Naive thymus-derived CD8-positive, alpha-beta T cell (primary cell): ENCODE results near the gene LHPP. TPM values are rescaled to one million over a fixed set of nuclear protein-coding genes. Genes with fewer than 3 reads are reported as not detected.

Experiments
- ATAC-seq, 2 donors: fragments of 150-1000 bp; cut with Tn5 transposase in 1 of 2; sonication (Bioruptor Pico), chemical (Tn5 transposase) in 1 of 2; 1 replicate in 1 of 2; 2 replicates in 1 of 2; pipeline ENCODE4 v1.10.0; 2021; ENCODE audit warnings: mild to moderate bottlenecking in 2 of 2, moderate library complexity in 2 of 2
- POLR2A ChIA-PET: fragments of 350-600 bp; sonication (Branson Sonifier 250); formaldehyde crosslinking; loops from one replicate; lab custom pipeline; 2021; ENCODE audit warnings: antibody characterized with exemption; lab: Charles Lee
- DNase-seq, 10 donors: peaks; one replicate each; pipeline versions ENCODE4 v3.0.0 to v3.0.0-alpha.2; 2020 to 2022
- H3K27ac Mint-ChIP-seq, 10 donors: one replicate each; pipeline ENCODE4 v1.8.0; 2020 to 2022; ENCODE audit warnings: mild to moderate bottlenecking in 10 of 10, mixed read lengths in 10 of 10, moderate library complexity in 4 of 10, inconsistent platforms in 1 of 10
- H3K27me3 Mint-ChIP-seq, 5 donors: one replicate each; pipeline ENCODE4 v1.8.0; 2021 to 2022; ENCODE audit warnings: mixed read lengths in 5 of 5
- H3K36me3 Mint-ChIP-seq, 3 donors: one replicate each; pipeline ENCODE4 v1.8.0; 2020 to 2022; ENCODE audit warnings: mixed read lengths in 3 of 3, mild to moderate bottlenecking in 2 of 3, inconsistent platforms in 1 of 3
- H3K4me1 Mint-ChIP-seq, 4 donors: one replicate each; pipeline ENCODE4 v1.8.0; 2021 to 2022; ENCODE audit warnings: mixed read lengths in 4 of 4
- H3K4me3 Mint-ChIP-seq, 10 donors: one replicate each; pipeline ENCODE4 v1.8.0; 2020 to 2022; ENCODE audit warnings: mild to moderate bottlenecking in 10 of 10, mixed read lengths in 10 of 10, moderate library complexity in 6 of 10, inconsistent platforms in 1 of 10
- H3K9me3 Mint-ChIP-seq, 9 donors: one replicate each; pipeline ENCODE4 v1.8.0; 2020 to 2022; ENCODE audit warnings: mixed read lengths in 9 of 9, mild to moderate bottlenecking in 3 of 9, inconsistent platforms in 1 of 9, moderate library complexity in 1 of 9
- polyA plus RNA-seq, 3 donors: library from polyadenylated mRNA; unstranded; fragments of 300-500 nt; fragmentation: Illumina TruSeq; gene quantifications; one replicate each; pipeline ENCODE4 v1.2.3, GENCODE V29; 2021
- total RNA-seq, 8 experiments: library from RNA in 2 of 8; stranded (reverse) in 2 of 8; gene quantifications; one replicate each; pipeline ENCODE4 v1.2.3 and lab custom pipeline; 2021 to 2026

The LHPP gene, protein sequence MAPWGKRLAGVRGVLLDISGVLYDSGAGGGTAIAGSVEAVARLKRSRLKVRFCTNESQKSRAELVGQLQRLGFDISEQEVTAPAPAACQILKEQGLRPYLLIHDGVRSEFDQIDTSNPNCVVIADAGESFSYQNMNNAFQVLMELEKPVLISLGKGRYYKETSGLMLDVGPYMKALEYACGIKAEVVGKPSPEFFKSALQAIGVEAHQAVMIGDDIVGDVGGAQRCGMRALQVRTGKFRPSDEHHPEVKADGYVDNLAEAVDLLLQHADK
- total RNA-seq, result 10 to 100 TPM; 26.5 to 27.4 TPM
- polyA plus RNA-seq, result 10 to 100 TPM; 18.1 to 23.3 (median 21.5) TPM
- 2.9 to 13.3 (median 10.8) reads per million in 6 experiments for total RNA-seq (lab: John Stamatoyannopoulos, UW)

DNA sequence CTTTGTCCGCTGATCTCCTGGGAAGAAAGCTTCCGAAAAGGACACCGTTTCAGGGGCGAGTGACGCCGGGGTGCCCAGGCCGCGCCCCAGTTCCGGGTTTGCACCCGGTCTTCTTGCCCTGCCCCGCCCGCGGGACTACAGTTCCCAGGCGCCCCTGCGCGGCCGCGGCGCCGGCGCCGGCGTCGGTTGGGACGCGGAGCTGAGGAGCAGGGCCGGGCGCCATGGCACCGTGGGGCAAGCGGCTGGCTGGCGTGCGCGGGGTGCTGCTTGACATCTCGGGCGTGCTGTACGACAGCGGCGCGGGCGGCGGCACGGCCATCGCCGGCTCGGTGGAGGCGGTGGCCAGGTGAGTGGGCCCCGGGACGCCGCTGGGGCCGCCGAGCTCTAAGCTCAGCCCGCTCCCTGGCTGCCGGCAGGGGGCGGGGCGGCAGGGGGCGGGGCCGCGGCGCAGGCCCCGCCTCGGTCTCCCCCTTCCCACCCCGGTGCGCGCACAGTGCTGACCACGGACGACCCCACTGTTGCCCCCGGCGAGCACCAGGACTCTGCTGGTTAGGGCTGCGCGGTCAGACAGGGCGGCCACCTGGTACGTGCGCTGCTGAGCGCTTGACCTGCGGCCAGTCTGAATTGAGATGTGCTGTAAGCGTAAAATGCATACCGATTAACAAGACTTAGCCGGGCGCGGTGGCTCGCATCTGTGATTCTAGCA, at the start of gene LHPP:
Gene LHPP, plus strand, starts transcription at position 182 of the 706 bp plus-strand sequence. Its CDS starts 40 bp downstream, at position 222.
- H3K27me3 Mint-ChIP-seq, result peaks cover 0 to 14% (median 7%) of the 10 kb centered on the region in 5 donors
- POLR2A ChIA-PET, result interaction anchor here (0.6 to 1.9 kb wide), 7 partner anchors 10 to 454 kb away, joined by 3 to 5 read pairs (median 4); partner anchors contain the start of genes ABRAXAS2 and EEF1AKMT2
- DNase-seq, result peak; percentile 74 to 88 (median 85)
- H3K9me3 Mint-ChIP-seq, result no peaks in the 10 kb centered on the region
- peak within 1 kb of the TSS; percentile 75 to 98 (median 92) for H3K4me3 Mint-ChIP-seq
- peak within 1 kb of the TSS; percentile 89 to 98 (median 96) for H3K27ac Mint-ChIP-seq
- H3K36me3 Mint-ChIP-seq, result no peaks in the 10 kb centered on the region
- ATAC-seq, result peak; percentile 95 to 97
- peaks cover 21 to 37% (median 32%) of the 10 kb centered on the region in 4 donors for H3K4me1 Mint-ChIP-seq

DNA sequence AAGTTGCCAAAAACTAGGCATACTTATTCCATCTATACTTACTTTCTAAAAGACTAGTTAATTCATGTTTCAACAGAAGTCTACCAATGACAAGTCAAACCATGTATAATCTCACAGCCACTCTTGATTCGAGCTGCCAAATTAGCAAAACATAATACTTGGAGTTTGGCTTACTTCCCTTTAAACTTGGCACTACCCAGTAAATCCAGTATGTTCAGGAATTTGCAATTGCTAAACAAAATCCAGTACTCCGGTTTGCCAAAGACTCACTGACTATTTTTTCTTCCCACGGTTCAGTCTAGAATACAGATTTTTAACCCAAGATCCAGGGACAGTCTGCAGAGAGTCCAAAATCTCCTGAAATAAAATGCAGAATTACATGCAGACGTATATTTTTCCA, 47.5 kb upstream of the LHPP start:
- Mint-ChIP-seq H3K27ac (no peak overlapping the region), H3K4me3 (no peak overlapping the region), H3K27me3 (no peaks in the 10 kb centered on the region), H3K36me3 (peaks cover 0 to 32% (median 17%) of the 10 kb centered on the region in 3 donors), H3K9me3 (no peaks in the 10 kb centered on the region), H3K4me1 (peaks cover 13 to 47% (median 19%) of the 10 kb centered on the region in 4 donors)
- POLR2A ChIA-PET, result interaction anchor here (0.6 kb wide), 1 partner anchor 9 kb away, joined by 4 read pairs; no protein-coding TSS in a partner anchor
- ATAC-seq (no peak), DNase-seq (no peak)

DNA sequence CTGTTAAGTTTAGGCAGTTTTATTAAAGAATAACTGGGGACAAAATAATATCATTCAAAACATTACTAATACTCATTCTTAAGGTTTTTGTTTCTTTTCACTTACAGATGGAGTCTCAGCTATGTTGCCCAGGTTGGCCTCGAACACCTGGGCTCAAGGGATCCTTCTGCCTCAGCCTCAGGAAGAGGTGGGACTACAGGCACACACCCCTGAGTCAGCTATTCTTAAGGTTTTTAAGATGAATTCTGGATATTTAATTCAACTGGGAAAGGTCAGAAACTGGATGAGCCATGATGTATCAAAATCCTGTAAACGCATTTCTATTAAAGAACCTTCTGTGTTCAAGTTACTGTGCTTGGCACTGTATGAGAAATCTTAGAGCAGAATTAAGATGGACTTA, 46.4 kb upstream of the LHPP start:
- Mint-ChIP-seq H3K36me3 (peaks cover 0 to 22% (median 12%) of the 10 kb centered on the region in 3 donors), H3K9me3 (no peaks in the 10 kb centered on the region), H3K27ac (peak overlapping the region in 2 of 10 donors; percentile 6 to 9), H3K27me3 (peaks cover 0 to 2% (median 0%) of the 10 kb centered on the region in 5 donors), H3K4me3 (no peak overlapping the region), H3K4me1 (peaks cover 15 to 46% (median 23%) of the 10 kb centered on the region in 4 donors)
- ATAC-seq (no peak), DNase-seq (no peak)
- POLR2A ChIA-PET, result no interaction called here

DNA sequence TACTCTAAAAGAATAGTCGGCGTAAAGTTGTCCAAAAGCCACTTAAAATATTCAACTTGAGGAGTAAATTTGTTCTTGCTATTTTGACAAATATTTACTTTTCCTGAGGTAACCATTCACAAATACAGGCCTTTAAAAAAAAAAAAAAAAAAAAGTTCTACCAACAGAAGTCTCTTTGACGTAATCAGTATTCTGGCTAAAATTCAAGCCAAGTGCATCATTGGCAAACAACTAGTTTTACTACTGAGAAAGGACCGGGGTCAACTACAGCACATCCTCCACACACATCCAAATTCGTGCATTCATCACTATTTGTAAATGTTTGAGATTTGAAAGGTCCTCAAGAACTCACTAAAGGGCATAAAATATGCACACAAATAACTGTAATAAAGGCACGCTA, 44.9 kb upstream of the LHPP start:
- Mint-ChIP-seq H3K36me3 (peaks cover 0 to 7% (median 4%) of the 10 kb centered on the region in 3 donors), H3K27ac (no peak overlapping the region), H3K27me3 (peaks cover 0 to 2% (median 0%) of the 10 kb centered on the region in 5 donors), H3K4me1 (peaks cover 15 to 43% (median 23%) of the 10 kb centered on the region in 4 donors), H3K4me3 (peak overlapping the region in 9 of 10 donors; percentile 7 to 79 (median 48)), H3K9me3 (no peaks in the 10 kb centered on the region)
- POLR2A ChIA-PET, result interaction anchor here (0.7 to 0.9 kb wide), 3 partner anchors 10 to 500 kb away, joined by 3 to 4 read pairs (median 4); no protein-coding TSS in a partner anchor
- DNase-seq (no peak), ATAC-seq (no peak)

DNA sequence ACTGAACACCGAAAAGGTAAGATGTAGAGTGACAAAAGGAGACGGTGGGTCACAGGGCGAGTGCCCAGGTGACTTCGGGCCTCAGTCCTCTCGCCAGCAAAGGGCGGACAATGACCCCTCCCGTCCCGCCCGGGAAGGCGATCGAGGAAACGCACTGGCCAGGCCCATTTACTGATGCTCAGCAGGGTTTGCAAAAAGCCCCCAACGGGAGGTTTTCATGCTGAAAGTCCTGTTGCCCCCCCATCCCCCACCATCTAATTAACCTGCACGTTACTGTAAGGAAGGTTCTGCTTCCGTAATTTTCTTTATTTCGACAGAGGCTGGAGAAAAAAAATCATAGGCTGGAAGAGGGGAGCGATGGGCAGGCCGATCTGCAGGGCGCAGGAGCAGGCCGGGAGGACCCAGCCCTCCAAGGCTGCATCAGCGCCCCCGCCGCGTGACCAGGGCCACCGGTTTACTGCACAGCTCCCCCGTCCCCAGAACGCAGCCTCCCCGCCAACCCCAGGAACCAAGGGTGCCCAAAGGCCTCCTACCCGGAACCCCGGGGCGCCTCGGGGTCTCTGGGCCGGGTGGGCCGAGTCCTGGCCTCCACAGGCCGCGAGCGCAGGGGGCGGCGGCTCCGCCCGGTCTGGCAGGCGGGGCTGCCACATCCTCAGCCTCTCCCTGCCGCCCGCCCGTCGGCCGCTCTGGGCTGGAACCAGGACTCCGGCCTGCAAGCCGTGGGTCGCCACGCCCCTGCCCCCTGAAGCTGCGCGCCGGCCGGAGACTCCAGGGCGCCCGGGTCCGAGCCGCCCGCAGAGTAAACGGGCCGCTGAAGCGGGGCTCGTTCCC, 43.5 kb upstream of the LHPP start:
- Mint-ChIP-seq H3K4me1 (peaks cover 13 to 38% (median 23%) of the 10 kb centered on the region in 4 donors), H3K27me3 (peaks cover 0 to 11% (median 7%) of the 10 kb centered on the region in 5 donors), H3K9me3 (no peaks in the 10 kb centered on the region), H3K36me3 (no peaks in the 10 kb centered on the region), H3K4me3 (peak overlapping the region; percentile 74 to 92 (median 82)), H3K27ac (peak overlapping the region in 6 of 10 donors; percentile 31 to 83 (median 70))
- ATAC-seq (peak; percentile 29 to 38), DNase-seq (peak; percentile 20 to 73 (median 46))
- POLR2A ChIA-PET, result interaction anchor here (1.4 kb wide), 1 partner anchor 15 kb away, joined by 3 read pairs; no protein-coding TSS in a partner anchor

DNA sequence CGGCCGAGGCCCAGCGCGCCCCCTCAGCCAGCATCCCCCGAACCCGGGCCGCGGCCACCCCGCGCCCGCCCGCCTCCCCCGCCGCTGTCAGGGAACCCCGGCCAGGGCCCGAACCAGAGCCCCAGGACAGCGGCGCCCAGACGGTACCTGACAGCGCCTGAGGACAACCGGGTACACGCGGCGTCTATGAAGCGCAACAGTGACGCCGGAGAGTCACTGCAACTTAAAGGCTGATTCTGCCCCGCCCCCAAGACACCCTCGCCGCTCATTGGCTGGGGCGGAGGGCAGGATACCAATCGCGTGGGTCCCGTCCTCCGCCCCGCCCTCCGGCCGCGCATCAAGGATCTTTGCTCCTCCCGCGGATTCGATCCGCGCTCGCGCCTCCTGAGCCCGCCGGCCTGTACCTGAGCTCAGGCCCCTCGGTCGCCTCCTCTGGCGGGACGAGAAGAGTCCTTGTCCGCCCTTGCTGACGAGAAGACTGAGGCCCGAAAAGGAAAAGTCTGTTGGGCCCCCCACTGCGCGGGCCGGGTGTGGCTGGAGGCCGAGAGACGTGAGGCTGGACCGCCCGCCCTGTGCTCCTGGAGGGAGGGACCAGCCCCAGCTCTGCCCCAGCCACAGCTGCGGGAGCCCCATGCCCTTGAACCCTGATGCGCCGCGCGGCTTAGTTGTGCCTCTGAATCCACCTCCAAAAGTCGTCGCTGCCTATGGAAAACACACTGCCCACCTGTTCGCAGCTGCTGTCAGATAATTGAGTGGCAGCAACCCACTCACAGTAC, 42.7 kb upstream of the LHPP start, which contains the start of gene OAT:
Gene OAT, minus strand, starts transcription at position 198 of the 776 bp plus-strand sequence. CDS start 6,752 bp downstream, outside the sequence.
- peak within 1 kb of the TSS in 9 of 10 donors; percentile 33 to 93 (median 88) for H3K27ac Mint-ChIP-seq
- DNase-seq (peak; percentile 90 to 97 (median 95)), ATAC-seq (peak; percentile 93 to 97)
- peaks cover under 1 to 12% (median 7%) of the 10 kb centered on the region in 5 donors for H3K27me3 Mint-ChIP-seq
- peaks cover 9 to 38% (median 23%) of the 10 kb centered on the region in 4 donors for H3K4me1 Mint-ChIP-seq
- H3K4me3 Mint-ChIP-seq, result peak within 1 kb of the TSS; percentile 77 to 92 (median 86)
- no peaks in the 10 kb centered on the region for H3K9me3 Mint-ChIP-seq
- POLR2A ChIA-PET, result interaction anchor here (0.6 to 1.7 kb wide), 4 partner anchors 15 to 46 kb away, joined by 3 to 5 read pairs (median 4); partner anchors contain the start of gene LHPP
- H3K36me3 Mint-ChIP-seq, result no peaks in the 10 kb centered on the region

DNA sequence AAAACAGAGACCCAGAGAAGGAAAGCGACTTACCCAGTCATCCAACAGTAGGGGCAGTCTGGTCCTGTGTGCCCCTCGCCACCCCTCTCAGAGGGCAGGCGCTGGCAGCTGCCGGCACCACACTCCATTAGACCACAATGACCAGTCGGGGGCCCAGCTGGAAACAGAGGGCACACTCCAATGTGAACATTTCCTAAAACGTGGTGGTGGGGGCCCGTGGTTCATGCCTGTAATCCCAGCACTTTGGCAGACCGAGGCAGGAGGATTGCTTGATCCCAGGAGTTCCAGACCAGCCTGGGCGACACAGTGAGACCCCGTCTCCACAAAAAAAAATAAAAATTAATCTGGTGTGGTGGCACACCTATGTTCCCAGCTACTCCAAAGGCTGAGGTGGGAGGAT, 42.0 kb upstream of the LHPP start:
- H3K4me3 Mint-ChIP-seq, result peak overlapping the region; percentile 77 to 92 (median 85)
- DNase-seq, result no peak
- no peaks in the 10 kb centered on the region for H3K36me3 Mint-ChIP-seq
- H3K4me1 Mint-ChIP-seq, result peaks cover 5 to 31% (median 23%) of the 10 kb centered on the region in 4 donors
- POLR2A ChIA-PET, result interaction anchor here (0.7 to 1.7 kb wide), 3 partner anchors 16 to 42 kb away, joined by 3 to 5 read pairs (median 4); partner anchors contain the start of gene LHPP
- no peaks in the 10 kb centered on the region for H3K9me3 Mint-ChIP-seq
- no peak for ATAC-seq
- H3K27me3 Mint-ChIP-seq, result peaks cover 4 to 18% (median 13%) of the 10 kb centered on the region in 5 donors
- peak overlapping the region in 5 of 10 donors; percentile 33 to 75 (median 74) for H3K27ac Mint-ChIP-seq

DNA sequence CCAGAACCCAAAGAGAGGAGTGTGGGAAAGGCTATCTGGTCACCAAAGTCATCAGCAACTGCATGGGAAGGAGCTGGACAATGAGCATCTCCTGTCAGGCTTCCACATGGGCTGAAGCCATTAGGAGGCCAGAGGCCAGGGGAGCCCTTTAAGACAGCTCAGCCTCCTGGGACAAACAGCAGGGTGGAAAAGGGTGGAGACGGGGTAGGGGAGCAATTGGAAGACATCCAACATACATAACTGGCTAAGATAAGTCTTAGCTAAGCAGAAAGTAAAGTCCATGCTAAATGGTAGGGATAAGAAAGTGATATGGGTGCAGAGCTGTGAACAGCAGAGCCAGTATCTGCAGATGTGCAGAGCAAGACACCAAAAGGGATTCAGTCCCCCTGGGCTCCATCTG, 41.4 kb upstream of the LHPP start:
- POLR2A ChIA-PET, result interaction anchor here (1.7 kb wide), 1 partner anchor 34 kb away, joined by 4 read pairs; no protein-coding TSS in a partner anchor
- H3K36me3 Mint-ChIP-seq, result no peaks in the 10 kb centered on the region
- H3K27ac Mint-ChIP-seq, result no peak overlapping the region
- H3K9me3 Mint-ChIP-seq, result no peaks in the 10 kb centered on the region
- peaks cover 4 to 18% (median 13%) of the 10 kb centered on the region in 5 donors for H3K27me3 Mint-ChIP-seq
- ATAC-seq (no peak), DNase-seq (no peak)
- peaks cover 5 to 27% (median 22%) of the 10 kb centered on the region in 4 donors for H3K4me1 Mint-ChIP-seq
- peak overlapping the region in 3 of 10 donors; percentile 6 to 24 (median 18) for H3K4me3 Mint-ChIP-seq

DNA sequence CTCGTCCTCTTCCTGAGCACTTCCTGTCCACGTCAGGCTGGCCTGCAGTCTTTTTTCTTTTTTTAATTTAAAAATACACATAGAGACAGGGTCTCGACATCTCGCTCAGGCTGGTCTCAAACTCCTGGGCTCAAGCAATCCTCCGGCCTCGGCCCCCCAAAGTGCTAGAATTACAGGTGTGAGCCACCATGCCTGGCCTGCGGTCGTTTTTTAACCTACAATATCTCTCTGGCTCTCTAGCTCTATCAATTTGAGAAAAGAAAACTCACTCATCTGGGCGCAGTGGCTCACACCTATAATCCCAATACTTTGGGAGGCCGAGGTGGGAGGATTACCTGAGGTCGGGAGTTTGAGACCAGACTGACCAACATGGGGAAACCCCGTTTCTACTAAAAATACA, 38.9 kb upstream of the LHPP start:
- no peak overlapping the region for H3K27ac Mint-ChIP-seq
- H3K36me3 Mint-ChIP-seq, result no peaks in the 10 kb centered on the region
- POLR2A ChIA-PET, result no interaction called here
- H3K9me3 Mint-ChIP-seq, result no peaks in the 10 kb centered on the region
- H3K4me1 Mint-ChIP-seq, result peaks cover 2 to 7% (median 6%) of the 10 kb centered on the region in 4 donors
- DNase-seq (no peak), ATAC-seq (no peak)
- peaks cover 5 to 18% (median 16%) of the 10 kb centered on the region in 5 donors for H3K27me3 Mint-ChIP-seq
- no peak overlapping the region for H3K4me3 Mint-ChIP-seq

DNA sequence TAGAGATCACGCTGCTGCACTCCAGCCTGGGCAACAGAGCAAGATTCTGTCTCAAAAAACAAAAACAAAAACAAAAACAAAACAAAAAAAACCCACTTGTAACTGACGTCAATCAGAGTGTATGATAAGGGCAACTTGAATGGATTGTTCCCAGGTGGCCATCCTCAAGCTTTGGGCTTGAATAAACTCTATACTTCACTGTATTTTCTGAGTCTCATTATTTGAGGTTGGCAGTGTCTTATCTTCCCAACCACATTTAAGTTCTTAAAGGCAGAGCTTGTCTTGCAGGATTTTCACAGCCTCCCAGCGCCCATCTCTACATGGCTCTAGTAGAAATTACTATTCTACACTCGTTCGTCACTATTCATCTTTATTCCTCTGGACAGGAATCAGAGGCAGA, 37.8 kb upstream of the LHPP start:
- Mint-ChIP-seq H3K4me1 (peaks cover 2 to 6% (median 4%) of the 10 kb centered on the region in 4 donors), H3K36me3 (no peaks in the 10 kb centered on the region), H3K27me3 (peaks cover 7 to 19% (median 18%) of the 10 kb centered on the region in 5 donors), H3K4me3 (no peak overlapping the region), H3K9me3 (no peaks in the 10 kb centered on the region), H3K27ac (no peak overlapping the region)
- ATAC-seq (no peak), DNase-seq (no peak)
- POLR2A ChIA-PET, result no interaction called here
